ENCODE results near the gene MCAM.

The MCAM gene

GRCh38 chr11:119307219-119307618 is 9.7 kb downstream of the MCAM start:
- DNase-seq (ENCODE audit: low read depth in 2 of 2), result no peak

- DNase-seq (ENCODE audit: low read depth in 2 of 2), result no peak
Measured at GRCh38 chr11:119306373-119306890, 10.5 kb downstream of the MCAM start.

GRCh38 chr11:119305556-119306372 is 11.2 kb downstream of the MCAM start:
- no peak for DNase-seq (ENCODE audit: low read depth in 2 of 2)

GRCh38 chr11:119303227-119303718 is 13.7 kb downstream of the MCAM start:
- DNase-seq (ENCODE audit: low read depth in 2 of 2), result no peak

GRCh38 chr11:119300198-119300964 is 16.5 kb downstream of the MCAM start:
- no peak for DNase-seq (ENCODE audit: low read depth in 2 of 2)

GRCh38 chr11:119299416-119299815 is 17.5 kb downstream of the MCAM start:
- DNase-seq (ENCODE audit: low read depth in 2 of 2), result no peak

GRCh38 chr11:119298726-119299125 is 18.2 kb downstream of the MCAM start:
- DNase-seq (ENCODE audit: low read depth in 2 of 2), result no peak

- no peak for DNase-seq (ENCODE audit: low read depth in 2 of 2)
Measured at GRCh38 chr11:119297938-119298337, 19.0 kb downstream of the MCAM start.

- DNase-seq (ENCODE audit: low read depth in 2 of 2), result no peak
Measured at GRCh38 chr11:119295178-119295577, 21.8 kb downstream of the MCAM start.

- no peak for DNase-seq (ENCODE audit: low read depth in 2 of 2)
Measured at GRCh38 chr11:119293461-119293860, 23.5 kb downstream of the MCAM start.

GRCh38 chr11:119290894-119291497 is 25.9 kb downstream of the MCAM start:
- no peak for DNase-seq (ENCODE audit: low read depth in 2 of 2)

GRCh38 chr11:119288219-119288618 is 28.7 kb downstream of the MCAM start:
- DNase-seq (ENCODE audit: low read depth in 2 of 2), result no peak

GRCh38 chr11:119285431-119285830 is 31.5 kb downstream of the MCAM start:
- DNase-seq (ENCODE audit: low read depth in 2 of 2), result no peak

GRCh38 chr11:119284344-119285157 is 32.4 kb downstream of the MCAM start:
- no peak for DNase-seq (ENCODE audit: low read depth in 2 of 2)

GRCh38 chr11:119282495-119282894 is 34.4 kb downstream of the MCAM start:
- DNase-seq (ENCODE audit: low read depth in 2 of 2), result no peak

GRCh38 chr11:119277660-119278059 is 39.3 kb downstream of the MCAM start:
- no peak for DNase-seq (ENCODE audit: low read depth in 2 of 2)

- no peak for DNase-seq (ENCODE audit: low read depth in 2 of 2)
Measured at GRCh38 chr11:119273721-119274120, 43.2 kb downstream of the MCAM start.

- no peak for DNase-seq (ENCODE audit: low read depth in 2 of 2)
Measured at GRCh38 chr11:119267645-119268044, 49.3 kb downstream of the MCAM start.

GRCh38 chr11:119266517-119267255 is 50.2 kb downstream of the MCAM start:
- no peak for DNase-seq (ENCODE audit: low read depth in 2 of 2)

GRCh38 chr11:119266063-119266462 is 50.9 kb downstream of the MCAM start:
- no peak for DNase-seq (ENCODE audit: low read depth in 2 of 2)

All from activated CD8-positive, alpha-beta memory T cell treated with anti-CD3 and anti-CD28 coated beads for 4 hours (primary cell).